TTC549 (cell line): ENCODE results near the gene AUTS2.

Source experiments
- FAIRE-seq: peaks from 2 replicates; lab custom pipeline; 2012; peaks lifted over from hg19 to GRCh38; lab: Jason Lieb, UNC

The AUTS2 gene

DNA sequence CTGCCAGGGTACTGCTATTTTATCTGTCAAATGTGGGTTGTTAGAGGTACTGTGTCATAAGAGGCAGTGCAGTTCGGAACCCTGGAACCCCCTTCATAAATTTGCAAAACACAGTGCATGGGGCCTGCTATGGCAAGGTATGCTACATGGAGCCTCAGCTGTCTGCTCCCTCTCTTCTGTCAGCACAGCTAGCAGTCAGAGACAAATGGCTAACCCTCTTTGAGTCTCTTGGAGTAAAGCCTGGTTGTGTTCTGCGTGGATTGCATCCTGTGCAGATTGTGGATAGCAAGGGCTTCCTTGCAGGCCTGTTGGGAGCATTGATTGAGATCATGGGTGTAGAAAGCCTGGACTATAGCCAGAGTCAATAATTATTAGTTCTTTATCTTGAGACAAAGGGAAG, 397.8 kb downstream of the AUTS2 start:
- FAIRE-seq, result no peak

DNA sequence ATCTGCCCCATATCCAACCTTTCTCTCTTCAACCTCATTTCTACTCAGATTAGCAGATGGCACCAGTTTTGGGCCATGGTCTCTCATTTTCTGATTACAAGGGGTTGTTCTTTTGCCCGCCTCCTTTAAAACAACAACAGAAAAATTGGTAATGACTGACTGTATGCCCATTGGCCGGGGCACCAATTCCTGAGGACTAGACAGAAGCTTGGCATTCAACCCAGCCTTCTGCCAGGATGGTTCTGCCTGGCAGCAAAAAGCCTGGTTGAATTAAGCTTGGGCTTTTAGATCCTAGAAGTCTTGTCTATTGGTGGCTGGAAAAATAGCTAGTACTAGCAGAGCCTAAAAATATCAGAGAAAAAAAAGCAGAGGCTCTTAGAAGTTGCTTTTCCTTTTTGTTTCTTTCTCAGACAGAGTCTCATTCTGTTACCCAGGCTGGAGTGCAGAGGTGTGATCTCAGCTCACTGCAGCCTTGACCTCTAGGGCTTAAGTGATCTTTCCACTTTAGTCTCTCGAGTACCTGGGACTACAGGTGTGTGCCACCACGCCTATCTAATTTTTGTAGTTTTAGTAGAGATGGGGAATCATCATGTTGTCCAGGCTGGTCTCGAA, 402.6 kb downstream of the AUTS2 start:
- no peak for FAIRE-seq

DNA sequence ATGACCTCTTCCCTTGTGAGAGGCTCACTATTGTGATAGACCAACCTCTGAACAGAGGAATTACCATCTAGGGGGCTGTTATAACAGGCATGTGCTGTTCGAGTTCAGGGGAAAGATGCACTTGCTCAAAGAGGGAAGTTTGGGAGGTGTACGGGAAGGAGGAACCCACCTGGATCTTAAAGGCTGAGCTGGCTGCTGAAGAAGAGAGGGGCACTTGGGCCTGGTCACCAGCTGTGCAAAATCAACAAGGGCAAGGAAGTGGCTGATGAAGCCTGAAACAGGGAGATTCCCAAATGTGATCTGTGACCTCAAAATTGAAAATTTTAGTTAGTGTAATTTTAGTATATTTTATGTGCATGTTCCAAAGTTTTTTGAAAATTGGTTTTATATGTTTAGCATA, 407.2 kb downstream of the AUTS2 start:
- FAIRE-seq, result no peak

DNA sequence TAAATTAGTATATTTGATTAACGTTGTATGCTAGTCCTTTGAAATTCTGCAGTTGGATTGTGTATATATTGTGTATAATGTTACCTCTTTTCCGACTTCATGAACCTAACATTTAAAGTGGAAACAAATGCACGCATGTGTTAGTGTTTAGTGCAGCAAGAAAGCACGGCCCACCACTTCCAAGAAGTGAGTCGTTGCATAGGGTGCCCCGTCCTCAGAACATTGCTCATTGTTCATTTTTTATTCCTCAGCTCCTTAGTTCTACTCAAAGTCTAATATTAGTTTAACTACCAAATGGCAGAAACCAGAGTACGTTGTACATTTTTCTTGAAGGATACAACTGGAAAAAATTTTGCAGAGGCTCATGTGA, 407.6 kb downstream of the AUTS2 start:
- FAIRE-seq, result no peak

DNA sequence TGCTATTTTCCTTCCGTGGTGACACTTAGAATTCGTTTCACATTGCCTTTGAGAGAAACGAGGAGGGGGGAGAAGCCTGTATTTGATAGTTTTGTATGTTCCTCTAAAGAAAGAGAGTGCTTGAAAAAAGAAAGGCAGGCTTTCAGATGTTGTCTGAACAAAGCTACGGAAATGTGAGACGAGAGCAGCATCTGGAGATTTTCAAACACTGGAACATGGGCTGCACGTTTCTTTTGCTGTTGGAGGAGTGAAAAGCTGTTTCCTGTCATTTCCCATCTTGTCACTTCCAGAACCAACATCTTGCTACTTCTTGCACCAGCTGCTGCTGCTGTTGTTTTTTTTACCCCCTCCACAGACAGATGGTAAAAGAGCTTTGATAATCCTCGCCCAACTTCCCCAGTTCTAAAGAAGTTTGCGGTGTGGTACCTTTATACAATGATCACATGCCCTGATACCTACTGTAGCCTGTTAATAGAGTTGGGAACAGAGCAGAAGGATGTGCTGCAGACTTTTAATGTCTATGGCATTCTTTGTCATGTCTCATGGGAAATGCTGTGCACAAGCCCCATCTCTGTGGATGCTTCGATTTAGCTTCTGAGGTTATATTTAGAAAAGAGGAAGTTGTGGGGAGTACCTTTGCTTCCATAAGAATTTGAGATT, 408.1 kb downstream of the AUTS2 start:
- FAIRE-seq, result no peak

DNA sequence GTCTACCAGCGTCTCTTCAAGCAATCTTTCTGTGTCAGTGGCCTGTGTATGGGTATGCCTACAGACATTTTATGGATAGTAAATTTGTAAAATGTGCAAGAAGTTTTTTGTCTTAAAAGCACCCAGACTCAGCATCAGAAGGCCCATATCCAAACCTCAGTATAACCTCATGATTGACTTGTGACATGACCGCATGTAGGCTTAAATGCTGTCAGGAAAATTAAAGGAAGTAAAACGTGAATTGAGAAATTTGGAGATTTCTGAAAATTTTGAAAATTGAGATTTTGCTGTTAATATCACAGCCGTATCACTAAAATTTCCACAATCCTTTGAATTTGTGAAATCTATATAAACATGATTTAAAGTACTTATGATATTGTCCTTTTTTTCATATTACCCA, 410.2 kb downstream of the AUTS2 start:
- no peak for FAIRE-seq

DNA sequence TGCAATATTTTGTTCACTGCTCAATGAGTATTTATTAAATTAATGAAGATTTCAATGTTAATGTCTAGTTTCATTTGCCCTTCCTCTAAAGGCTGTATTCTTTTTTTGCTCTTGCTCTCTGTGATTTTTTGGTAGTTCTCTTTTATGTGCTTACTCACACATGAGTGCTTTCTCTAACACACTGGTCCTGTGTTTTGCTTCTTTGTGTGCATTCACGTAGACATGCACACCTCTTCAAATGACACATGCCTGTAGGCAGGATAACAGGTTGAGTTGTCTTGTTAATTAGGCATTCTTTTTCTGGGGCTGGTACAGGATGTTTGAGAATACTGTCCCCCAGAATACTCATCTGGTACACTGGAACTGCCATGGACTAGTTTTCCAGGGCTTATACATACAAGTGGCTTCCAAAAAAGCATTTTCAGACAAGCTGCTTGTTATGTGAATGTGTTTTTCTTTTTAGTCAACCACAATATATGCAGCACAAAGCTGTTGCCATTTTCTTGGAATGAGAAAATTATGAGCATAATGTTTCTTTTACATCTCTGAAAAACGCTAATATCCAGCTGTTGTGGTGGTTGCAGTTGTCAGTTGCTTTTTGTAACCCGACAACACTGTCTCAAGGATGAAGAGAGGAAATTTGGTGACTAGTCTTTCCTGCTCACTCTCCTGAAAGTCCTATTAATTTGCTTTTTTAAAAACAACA, 416.4 kb downstream of the AUTS2 start:
- FAIRE-seq, result no peak

DNA sequence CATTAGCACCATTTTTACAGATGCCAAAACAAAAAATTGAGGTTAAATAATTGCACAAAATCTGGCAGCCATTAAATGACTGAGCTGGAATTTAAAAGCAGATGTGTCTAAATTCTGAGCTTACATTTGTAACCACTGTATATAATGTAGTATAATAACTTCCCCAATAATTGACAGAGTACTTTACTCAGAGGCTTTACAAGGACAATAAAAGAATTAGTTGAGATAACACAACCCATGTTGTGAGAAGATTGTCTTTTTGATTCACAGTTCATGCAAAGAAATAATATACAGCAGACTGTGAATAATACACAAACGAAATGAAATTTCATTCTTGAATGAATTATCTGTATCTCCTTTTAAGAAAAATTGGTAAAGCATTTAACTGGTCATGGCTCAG, 417.1 kb downstream of the AUTS2 start:
- no peak for FAIRE-seq

DNA sequence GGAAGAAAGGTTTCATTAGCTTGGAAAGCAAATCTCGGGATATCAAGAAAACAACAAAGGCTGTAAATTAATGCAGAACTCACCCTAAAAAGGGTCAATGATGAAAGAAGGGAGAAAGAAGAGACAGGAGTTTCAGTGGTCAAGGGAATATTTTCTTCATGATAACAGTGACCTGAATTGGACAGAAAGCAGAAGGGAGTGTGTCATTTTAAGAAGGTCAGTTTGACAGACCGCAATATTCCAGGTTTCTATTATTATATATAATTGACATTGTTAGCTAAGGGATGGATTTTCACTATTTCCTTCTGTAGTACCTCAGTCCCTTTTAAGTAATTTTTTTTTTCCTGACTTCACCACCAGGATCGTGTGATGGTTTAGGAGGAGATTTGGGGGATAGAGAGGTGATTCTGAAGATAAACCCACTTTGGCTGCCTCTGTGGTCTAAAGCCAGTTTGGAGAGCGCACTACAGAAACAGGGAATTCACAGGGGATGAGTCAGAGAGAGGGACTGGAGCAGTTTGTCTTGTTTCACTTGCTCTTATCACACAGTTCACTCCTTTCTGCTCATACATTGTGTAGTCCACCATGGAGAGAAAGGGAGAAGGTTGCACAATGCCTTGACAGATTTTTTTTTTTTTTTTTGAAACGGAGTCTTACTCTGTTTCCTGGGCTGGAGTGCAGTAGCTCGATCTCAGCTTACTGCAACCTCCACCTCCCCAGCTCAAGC, 417.9 kb downstream of the AUTS2 start:
- no peak for FAIRE-seq

DNA sequence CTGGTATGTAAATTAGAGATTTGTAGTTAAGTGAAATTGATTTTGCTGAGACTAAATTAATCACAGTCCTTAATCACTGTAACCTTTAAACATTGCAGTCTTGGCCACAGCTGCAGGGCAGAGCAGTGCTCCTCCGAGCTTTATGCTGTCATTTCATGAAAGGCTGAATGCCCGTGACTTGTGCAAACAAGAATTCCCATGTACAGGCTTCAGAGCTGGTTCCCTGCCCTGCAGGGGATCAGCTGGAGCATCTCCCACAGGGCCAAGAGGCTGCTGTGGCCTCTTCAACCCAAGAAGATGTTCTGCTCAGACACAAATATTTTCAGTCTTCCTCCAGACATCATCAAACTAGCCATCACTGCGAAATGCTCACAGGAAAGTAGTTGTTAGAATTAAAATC, 419.1 kb downstream of the AUTS2 start:
- FAIRE-seq, result no peak

DNA sequence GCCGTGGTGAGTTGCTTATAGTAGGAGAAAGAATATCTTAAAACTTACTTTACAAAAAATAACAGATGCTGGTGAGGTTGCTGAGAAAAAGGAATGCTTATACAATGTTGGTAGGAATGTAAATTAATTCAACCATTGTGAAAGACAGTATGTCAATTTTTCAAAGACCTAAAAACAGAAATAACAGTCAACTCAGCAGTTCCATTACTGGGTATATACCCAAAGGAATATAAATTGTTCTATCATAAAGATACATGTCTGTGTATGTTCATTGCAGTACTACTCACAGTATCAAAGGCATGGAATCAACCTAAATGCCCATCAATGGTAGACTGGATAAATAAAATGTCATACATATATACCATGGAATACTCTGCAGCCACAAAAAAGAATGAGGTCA, 420.4 kb downstream of the AUTS2 start:
- no peak for FAIRE-seq

DNA sequence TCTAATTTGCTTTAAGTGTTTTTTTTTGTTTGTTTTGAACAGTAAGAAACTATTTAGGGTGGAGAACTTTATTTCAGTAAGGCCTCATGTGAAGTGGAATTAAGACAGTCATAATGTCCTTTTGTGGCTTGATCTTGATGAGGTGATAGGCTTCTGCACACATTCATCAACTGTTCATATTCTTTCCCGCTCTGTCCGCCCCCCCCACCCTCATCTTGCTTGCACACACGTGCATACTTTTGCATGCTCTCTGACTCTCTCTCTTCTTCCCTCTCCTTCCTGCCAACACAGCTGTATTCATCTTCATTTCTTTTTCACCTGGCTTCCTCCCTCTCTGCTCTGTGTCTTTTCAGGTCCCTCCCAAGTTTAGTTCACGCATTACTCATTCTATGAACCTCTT, 429.6 kb downstream of the AUTS2 start:
- no peak for FAIRE-seq

DNA sequence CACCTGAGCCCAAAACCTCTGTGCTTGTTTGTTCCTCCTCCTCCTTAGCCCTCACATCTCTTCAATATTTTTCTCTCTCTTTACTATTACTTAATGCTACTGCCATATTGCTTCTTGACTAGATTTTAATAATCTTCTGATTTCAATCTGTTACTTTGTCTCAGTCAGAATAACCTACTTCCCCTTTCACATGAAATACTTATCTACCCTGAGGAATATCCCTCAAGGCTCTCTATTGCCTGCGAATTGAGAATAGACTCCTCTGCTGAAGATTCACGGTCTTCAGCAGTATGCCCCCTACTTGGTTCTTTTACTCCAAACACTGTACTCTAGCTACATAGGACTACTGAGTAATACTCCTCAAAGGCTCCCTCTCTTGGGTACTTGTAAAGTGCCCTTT, 430.3 kb downstream of the AUTS2 start:
- no peak for FAIRE-seq

DNA sequence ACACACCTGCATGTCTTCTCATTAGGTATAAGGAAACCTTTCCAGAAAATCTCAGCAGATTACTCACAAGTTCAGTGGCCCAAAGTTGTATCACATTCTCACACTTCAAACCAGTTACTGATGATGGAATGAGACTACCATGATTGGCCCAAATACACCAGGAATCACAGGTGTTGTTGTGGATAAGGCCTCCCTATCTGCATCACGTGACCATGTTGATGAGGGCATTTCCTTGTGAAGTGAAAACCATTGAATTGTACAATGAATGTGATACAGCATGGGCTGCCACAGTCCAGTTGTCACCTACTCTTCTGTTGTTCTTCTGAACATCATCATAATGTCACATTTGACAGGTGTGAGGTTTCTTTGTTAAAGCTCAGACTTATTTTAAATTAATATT, 431.7 kb downstream of the AUTS2 start:
- FAIRE-seq, result no peak

DNA sequence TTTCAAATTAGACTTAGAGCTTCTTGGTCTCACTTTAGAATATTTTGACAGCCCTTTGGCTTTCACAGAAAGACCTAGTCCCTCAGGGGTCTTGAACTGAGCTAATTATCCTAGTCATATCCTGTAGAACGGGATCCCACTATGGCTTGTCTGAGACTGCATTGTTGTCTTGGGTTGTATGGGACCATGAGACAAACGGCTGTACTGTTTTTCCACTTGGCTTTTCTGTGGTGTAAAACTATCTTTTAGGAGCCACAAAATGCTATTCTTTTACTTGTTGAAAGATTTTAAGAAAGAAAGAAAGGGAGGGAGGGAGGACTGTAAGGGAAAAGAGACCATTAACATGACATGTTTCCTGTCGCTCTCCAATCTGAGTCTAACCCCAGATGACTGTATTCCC, 432.5 kb downstream of the AUTS2 start:
- no peak for FAIRE-seq

DNA sequence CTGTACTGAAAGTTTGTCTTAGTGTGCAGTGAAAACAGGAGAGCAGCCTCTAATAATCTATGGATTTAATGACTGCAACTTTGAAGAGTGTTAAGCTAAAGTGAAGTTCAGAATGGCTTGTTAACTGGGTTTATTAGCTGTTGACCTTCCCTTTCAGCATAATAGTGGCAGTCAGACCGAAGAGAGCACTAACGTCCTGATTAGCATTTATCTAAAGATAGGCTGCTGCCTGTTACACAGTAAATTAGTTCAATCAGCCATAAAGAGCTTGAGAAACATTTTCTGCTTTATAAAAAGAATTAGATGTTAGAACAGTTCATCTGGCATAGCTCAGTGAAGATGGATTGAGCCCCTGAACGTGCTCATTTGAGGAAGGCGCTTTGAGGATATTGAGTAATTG, 433.0 kb downstream of the AUTS2 start:
- no peak for FAIRE-seq

DNA sequence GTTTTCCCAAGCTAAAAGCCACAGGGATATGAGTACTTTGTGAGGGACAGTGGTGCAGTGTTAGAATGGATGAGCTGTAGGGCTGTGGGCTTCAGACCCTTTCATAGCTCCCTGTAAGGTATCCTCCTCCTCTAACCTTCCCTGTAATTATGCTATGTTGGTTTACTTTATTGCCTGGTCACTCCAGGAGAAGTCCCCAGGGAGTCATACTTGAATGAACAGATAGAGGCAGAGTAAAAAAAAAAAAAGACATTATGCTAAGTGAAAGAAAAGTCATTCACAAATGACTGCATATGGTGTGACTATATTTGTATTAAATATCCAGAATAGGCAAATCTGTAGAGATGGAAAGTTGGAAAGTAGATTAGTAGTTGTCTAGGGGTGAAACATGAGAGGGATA, 434.4 kb downstream of the AUTS2 start:
- FAIRE-seq, result no peak

DNA sequence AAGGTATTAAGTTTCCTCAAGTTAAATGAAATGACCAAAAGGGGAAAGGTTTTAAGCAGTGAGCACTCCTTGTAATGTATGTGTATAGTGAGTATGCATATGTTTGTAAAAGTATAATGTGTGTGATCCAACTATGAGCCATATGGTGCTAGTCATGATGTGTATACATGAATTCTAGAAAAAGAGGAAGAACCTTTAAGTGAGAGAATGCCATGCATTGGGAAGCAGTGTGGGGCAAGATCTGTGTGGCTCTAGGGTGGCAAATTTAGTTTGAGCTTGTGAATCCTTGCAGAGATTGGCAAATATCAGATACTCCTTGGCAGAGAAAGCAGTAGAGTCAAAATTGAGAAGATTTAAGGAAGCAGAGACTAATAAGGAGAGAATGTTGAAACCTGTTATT, 435.0 kb downstream of the AUTS2 start:
- no peak for FAIRE-seq

DNA sequence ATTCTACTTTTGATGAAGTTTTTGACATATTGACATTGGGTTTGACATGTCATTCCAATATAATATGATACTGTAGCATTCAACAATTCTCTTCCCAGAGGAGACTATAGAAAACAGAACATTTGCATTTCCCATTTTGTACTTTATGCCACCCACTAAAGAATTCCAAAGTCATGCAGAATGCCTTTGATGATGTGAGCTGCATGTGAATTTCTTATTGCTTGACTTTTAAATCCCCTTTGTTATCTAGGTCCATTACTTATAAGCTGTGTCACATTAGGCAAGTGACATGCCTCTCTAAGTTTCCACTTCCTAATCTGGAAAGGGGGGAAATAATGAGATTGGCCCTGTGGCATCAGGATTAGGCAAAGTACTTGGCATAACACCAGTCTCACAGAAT, 436.7 kb downstream of the AUTS2 start:
- no peak for FAIRE-seq

DNA sequence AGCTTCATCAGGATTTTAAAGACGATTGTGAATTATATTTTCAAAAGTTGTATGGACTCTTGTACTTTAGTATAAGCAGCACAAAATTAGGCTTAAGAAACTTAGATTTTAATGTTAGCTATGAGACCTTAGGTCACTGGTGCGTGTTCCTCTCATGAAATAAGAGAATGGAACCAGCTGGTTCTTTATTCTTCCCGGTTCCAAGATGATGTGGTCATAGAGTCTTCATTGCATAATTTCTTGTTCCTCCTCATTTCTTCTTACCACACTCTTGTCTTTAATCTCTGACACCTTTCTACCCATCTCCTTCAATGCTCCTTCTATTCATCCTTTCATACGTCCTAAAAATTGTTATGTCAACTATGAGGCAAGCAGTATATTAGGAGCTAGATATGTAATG, 437.2 kb downstream of the AUTS2 start:
- FAIRE-seq, result no peak

DNA sequence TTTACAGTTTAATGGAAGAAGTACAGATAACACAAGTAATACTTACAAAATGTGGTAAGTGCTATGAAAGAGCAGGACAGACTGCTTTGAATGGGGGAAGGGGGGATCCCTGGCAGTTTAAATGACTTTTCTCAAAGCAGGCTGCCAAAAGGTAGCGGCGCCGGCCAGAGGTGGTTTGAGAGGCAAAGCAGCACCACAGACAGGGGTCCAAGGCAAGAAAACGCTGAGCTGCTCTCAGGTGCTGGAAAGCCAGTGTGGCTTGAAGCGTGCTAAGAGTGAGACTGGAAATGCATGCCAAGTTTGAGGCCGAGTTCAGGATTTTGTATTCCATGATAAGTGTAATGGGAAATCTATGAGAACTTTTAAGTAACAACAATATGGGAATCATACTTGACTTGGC, 437.7 kb downstream of the AUTS2 start:
- no peak for FAIRE-seq

DNA sequence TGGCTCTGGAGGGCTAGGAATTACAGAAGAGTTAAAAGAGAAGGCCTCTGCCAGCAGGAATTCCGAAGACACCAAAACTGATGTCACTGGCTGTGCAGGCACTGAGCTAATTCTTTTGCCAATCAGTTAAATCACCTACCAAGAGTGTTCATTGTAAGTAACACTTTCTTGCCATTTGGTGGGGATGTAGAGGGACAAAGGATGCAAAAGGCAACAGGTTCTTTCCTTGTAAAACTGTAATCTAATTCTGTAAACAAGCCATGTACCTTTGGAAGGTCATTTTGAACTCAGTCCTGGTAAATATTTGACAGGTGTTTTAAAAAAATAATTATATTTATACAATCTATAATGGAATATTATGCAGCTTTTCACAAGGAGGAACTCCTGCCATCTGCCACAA, 438.4 kb downstream of the AUTS2 start:
- FAIRE-seq, result no peak

DNA sequence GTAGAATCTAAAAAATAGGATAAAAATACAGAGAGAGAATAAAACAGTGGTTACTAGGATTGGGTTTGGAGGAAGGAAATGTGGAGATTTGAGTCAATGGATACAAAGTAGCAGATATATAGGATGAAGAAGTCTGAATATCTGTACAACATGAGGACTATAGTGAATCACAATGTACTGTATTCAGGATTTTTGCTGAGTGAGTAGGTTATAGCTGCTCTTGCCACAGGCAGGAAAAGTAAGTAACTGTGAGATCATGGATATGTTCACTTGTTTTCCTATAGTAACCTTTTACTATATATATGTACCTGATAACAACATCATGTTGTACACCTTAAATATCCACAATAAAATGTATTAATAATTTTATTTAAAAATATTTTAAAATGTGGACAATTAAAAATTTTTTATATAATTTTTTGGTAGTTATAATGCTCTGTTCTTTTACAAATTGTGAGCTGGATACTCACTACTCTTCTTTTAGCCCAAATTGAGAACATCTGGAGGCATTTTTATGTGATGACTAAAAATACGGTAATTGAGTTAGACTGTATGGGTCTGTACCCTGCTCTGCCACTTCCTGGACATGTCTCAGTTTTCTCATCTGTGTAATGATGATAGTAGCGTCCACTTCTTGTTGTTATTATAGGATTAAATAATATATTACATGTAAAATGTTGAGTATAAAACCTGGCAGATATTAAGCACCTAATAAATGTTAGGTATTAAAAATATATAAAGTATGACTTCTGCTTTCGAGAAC, 439.1 kb downstream of the AUTS2 start:
- FAIRE-seq, result no peak
